Measurements from ENCODE around the gene STRN.
"Not testable (repeated sequence)": the region's sequence is repeated elsewhere in the genome, so short reads cannot be mapped to it uniquely, and the experiment has no call there.

The STRN gene

DNA sequence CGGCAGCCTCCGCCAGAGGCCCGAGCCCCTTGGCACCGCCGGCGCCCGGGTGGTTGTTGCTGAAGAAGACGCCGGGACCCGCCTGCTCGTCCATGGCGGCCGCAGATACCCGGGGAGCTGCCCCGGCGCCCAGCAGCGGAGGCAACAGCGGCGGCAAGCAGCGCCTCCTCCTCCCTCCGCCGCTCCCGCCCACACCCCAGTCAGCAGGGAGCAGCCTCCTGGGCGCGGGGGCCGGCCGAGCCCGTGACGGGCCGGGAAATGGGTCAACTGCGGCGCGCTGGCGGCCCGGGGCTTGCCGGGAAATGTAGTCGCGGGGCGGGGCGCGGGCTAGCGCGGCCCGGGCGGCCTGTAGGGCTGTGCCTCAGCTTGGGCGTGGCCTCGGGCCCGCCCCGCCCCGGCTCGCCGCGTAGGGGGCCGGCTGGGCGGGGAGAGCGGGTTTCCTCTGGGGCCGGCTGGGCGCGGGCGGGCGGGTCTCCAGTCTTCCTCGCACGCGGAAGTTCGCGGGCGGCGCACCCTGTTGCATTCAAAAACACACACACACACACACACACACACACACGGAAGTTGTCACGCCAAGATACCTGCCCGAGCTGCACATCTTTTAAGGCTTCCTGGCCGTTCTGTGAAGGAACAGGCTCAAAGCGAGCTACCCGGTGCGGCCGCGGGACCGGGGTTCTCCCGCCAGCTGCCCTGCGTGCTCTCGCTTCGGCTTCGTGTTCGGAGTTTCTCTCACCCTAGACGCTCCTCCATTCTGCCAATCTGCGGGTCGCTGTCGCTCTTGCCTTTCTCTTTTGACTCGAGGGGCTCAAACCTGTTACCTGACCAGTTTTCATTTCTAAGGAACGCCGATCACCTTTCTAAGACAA is at the start of gene STRN:
TSS of gene STRN (minus strand) at position 167 of the 866 bp plus-strand sequence. CDS start at position 94, 73 bp downstream.
- DNase-seq (ENCODE audit: low read depth), result peak; percentile 71

GRCh38 chr2:37013315-37013641 is 46.9 kb upstream of the STRN start:
- no peak for DNase-seq (ENCODE audit: low read depth)

DNA sequence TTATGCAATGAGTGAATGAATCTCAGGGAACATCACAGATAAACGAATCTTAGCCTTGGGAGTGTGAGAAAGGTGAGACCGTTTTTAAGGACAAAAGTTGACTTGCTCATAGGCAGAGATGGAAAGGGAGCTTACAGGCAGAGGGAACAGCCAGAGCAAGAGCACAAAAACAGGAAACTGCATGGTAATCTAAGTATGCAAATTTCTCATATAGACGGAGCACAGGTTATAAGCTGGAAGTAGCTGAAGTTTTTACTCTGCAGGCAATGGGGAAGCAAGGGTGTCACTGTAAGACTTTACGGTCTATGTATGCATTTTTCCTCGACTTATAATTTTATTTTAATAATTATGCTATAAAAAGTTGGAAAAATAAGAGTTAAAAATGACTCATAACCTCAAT is 44.8 kb upstream of the STRN start:
- no peak for DNase-seq (ENCODE audit: low read depth)

DNA sequence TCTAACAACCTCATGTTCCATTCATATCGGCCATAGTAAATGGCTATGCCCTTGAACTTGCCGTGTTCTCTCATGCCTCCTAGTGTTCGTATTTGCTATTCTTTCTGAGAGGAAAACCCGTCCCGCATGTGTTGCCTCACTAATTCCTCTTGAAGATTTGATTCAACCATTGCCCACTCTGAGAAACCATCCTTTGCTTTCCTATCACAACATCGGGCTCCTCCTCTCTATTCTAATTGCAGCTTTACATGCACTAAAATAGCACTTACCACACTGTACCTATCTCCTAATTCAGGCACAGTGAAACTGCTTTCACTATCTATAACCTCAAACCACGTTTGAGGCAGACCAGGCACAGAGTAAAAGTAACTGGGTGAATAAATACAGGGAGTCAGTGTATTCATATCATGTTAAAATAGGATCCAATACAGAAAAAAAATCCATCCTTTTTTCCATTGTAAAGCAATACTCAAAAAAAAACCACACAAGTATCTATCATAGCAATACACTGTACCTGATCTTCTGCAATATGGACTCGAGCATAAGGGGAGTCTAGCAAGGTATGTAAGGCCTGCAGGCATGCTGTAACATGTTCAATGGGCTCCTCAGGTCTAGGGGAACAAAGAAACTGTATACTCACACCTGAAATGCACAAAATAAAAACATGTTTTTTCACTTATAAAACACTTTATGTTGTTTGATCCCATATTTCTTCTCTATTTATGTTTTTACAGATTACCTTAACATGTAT is 39.0 kb upstream of the STRN start:
- no peak for DNase-seq (ENCODE audit: low read depth)

- no peak for DNase-seq (ENCODE audit: low read depth)
Measured at GRCh38 chr2:37000988-37001556, 34.7 kb upstream of the STRN start.

GRCh38 chr2:37000318-37000717 is 34.0 kb upstream of the STRN start:
- no peak for DNase-seq (ENCODE audit: low read depth)

- DNase-seq (ENCODE audit: low read depth), result not testable (repeated sequence)
Measured at GRCh38 chr2:36999416-36999815, 33.1 kb upstream of the STRN start.

GRCh38 chr2:36993841-36994620 is 27.7 kb upstream of the STRN start:
- DNase-seq (ENCODE audit: low read depth), result no peak

DNA sequence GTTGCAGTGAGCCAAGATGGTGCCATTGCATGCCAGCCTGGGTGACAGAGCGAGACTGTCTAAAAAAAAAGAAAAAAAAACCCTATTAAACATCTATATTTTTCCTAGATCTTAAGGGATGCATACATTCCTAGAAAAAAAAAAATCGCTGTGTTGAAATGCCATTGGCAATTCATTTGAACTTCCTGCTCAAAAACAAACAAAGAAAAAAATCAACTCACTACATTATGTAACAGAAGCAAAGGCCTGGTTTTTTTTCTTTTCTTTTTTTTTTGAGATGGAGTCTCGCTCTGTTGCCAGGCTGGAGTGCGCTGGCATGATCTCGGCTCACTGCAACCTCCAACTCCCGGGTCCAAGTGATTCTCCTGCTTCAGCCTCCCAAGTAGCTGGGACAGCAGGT is 21.7 kb upstream of the STRN start:
- no peak for DNase-seq (ENCODE audit: low read depth)

DNA sequence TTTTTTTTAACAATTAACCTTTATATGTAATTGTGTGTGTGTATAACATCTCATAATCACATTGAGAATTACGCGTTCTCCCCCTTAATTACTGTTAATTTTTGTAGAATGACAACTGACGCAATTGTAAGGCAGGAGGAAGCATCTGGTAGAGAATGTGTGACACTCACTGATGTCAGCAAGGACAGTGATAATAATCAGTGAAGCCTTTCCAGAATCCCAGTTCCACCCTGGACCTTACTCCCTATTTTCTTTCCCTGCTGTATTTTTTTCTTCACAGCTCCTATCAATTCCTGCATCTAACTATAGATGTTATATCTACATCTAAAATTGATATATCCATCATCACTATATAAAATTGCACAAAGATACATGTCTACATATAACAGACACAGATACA is 16.1 kb upstream of the STRN start:
- DNase-seq (ENCODE audit: low read depth), result no peak

GRCh38 chr2:36981911-36982310 is 15.6 kb upstream of the STRN start:
- DNase-seq (ENCODE audit: low read depth), result no peak

- not testable (repeated sequence) for DNase-seq (ENCODE audit: low read depth)
Measured at GRCh38 chr2:36979007-36979406, 12.7 kb upstream of the STRN start.

DNA sequence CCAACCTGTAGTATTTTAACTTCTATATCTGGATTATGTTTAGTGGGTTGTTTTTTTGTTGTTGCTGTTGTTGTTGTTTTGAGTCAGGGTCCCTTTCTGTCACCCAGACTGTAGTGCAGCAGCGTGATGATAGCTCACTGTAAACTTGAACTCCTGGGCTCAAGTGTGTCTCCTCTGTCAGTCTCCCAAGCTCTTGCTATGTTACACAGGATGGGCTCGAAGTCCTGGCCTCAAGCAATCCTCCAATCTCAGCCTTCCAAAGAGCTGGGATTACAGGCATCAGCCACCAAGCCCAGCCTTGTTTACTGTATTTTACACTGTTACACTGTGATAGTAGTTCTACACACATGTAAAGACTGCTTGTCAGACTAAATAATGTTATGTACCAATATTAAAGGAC is 9.7 kb upstream of the STRN start:
- DNase-seq (ENCODE audit: low read depth), result no peak

- no peak for DNase-seq (ENCODE audit: low read depth)
Measured at GRCh38 chr2:36975306-36975705, 9.0 kb upstream of the STRN start.

GRCh38 chr2:36973320-36973719 is 7.0 kb upstream of the STRN start:
- DNase-seq (ENCODE audit: low read depth), result no peak

- DNase-seq (ENCODE audit: low read depth), result no peak
Measured at GRCh38 chr2:36971990-36972389, 5.7 kb upstream of the STRN start.

- no peak for DNase-seq (ENCODE audit: low read depth)
Measured at GRCh38 chr2:36967236-36967876, 1.0 kb upstream of the STRN start.

- no peak for DNase-seq (ENCODE audit: low read depth)
Measured at GRCh38 chr2:36965751-36966369, 476 bp downstream of the STRN start.

GRCh38 chr2:36965206-36965605 is 1.1 kb downstream of the STRN start:
- no peak for DNase-seq (ENCODE audit: low read depth)

- no peak for DNase-seq (ENCODE audit: low read depth)
Measured at GRCh38 chr2:36964496-36965058, 1.8 kb downstream of the STRN start.

- DNase-seq (ENCODE audit: low read depth), result no peak
Measured at GRCh38 chr2:36963734-36964133, 2.6 kb downstream of the STRN start.

Data from non-pigmented ciliary epithelial cell (primary cell).